Epithelial cell of prostate (primary cell): ENCODE measurements around the gene CNTRL.
"Not testable (repeated sequence)": the region's sequence is repeated elsewhere in the genome, so short reads cannot be mapped to it uniquely, and the experiment has no call there.

ENCODE experiments used
- DNase-seq: peaks from one replicate; pipeline ENCODE4 v3.0.0-alpha.2; 2011; ENCODE audit warnings: low read depth, low spot score
- H3K27ac ChIP-seq: fragments of 450-650 bp; 2 replicates; pipeline ENCODE4 v1.5.1; 2017; ENCODE audit warnings: mild to moderate bottlenecking

Gene CNTRL

GRCh38 chr9:121123816-121124535 lies 49.2 kb downstream of the CNTRL start:
- no peak overlapping the region for H3K27ac ChIP-seq
- DNase-seq: no peak

- no peak for DNase-seq
- no peak overlapping the region for H3K27ac ChIP-seq
Observed at GRCh38 chr9:121125590-121125989, 50.8 kb downstream of the CNTRL start.

GRCh38 chr9:121129384-121129783 lies 54.6 kb downstream of the CNTRL start:
- H3K27ac ChIP-seq, DNase-seq: not testable (repeated sequence)

GRCh38 chr9:121133104-121133816 lies 58.5 kb downstream of the CNTRL start:
- DNase-seq: no peak
- peak overlapping the region; percentile 26 for H3K27ac ChIP-seq

GRCh38 chr9:121135642-121136041 lies 60.9 kb downstream of the CNTRL start:
- no peak overlapping the region for H3K27ac ChIP-seq
- no peak for DNase-seq

- peak; percentile 16 for DNase-seq
- H3K27ac ChIP-seq: peak overlapping the region; percentile 75
Observed at GRCh38 chr9:121138561-121138960, 63.8 kb downstream of the CNTRL start.

- no peak for DNase-seq
- peak overlapping the region; percentile 75 for H3K27ac ChIP-seq
Observed at GRCh38 chr9:121138973-121139372, 64.2 kb downstream of the CNTRL start.

- no peak for DNase-seq
- H3K27ac ChIP-seq: no peak overlapping the region
Observed at GRCh38 chr9:121140162-121140561, 65.4 kb downstream of the CNTRL start.

GRCh38 chr9:121141306-121141705 lies 66.6 kb downstream of the CNTRL start:
- no peak overlapping the region for H3K27ac ChIP-seq
- DNase-seq: no peak

GRCh38 chr9:121141706-121142105 lies 67.0 kb downstream of the CNTRL start:
- DNase-seq: no peak
- H3K27ac ChIP-seq: no peak overlapping the region

GRCh38 chr9:121143771-121144170 lies 69.0 kb downstream of the CNTRL start:
- H3K27ac ChIP-seq: no peak overlapping the region
- DNase-seq: no peak

- no peak for DNase-seq
- no peak overlapping the region for H3K27ac ChIP-seq
Observed at GRCh38 chr9:121144482-121144881, 69.7 kb downstream of the CNTRL start.

- no peak for DNase-seq
- no peak overlapping the region for H3K27ac ChIP-seq
Observed at GRCh38 chr9:121150188-121150587, 75.4 kb downstream of the CNTRL start.

GRCh38 chr9:121153642-121154041 lies 78.9 kb downstream of the CNTRL start:
- no peak for DNase-seq
- H3K27ac ChIP-seq: no peak overlapping the region

GRCh38 chr9:121154782-121155181 lies 80.0 kb downstream of the CNTRL start:
- H3K27ac ChIP-seq: peak overlapping the region; percentile 65
- peak; percentile 37 for DNase-seq

GRCh38 chr9:121156263-121156731 lies 81.5 kb downstream of the CNTRL start:
- DNase-seq: peak; percentile 85
- H3K27ac ChIP-seq: peak overlapping the region; percentile 65

GRCh38 chr9:121157939-121158338 lies 83.2 kb downstream of the CNTRL start:
- no peak overlapping the region for H3K27ac ChIP-seq
- DNase-seq: no peak

GRCh38 chr9:121160025-121160424 lies 85.3 kb downstream of the CNTRL start:
- H3K27ac ChIP-seq: no peak overlapping the region
- DNase-seq: no peak

- no peak for DNase-seq
- H3K27ac ChIP-seq: no peak overlapping the region
Observed at GRCh38 chr9:121168052-121168451, 93.3 kb downstream of the CNTRL start.

- no peak overlapping the region for H3K27ac ChIP-seq
- DNase-seq: no peak
Observed at GRCh38 chr9:121169094-121169601, 94.4 kb downstream of the CNTRL start.

- no peak for DNase-seq
- H3K27ac ChIP-seq: no peak overlapping the region
Observed at GRCh38 chr9:121171236-121171635, 96.5 kb downstream of the CNTRL start.
